GM10266 (cell line): Measurements from ENCODE around the gene THSD4.
"Not testable (repeated sequence)": the region's sequence is repeated elsewhere in the genome, so short reads cannot be mapped to it uniquely, and the experiment has no call there.

Experiments
- DNase-seq: peaks from one replicate; pipeline ENCODE4 v3.0.0; 2012; ENCODE audit errors: extremely low spot score
- TF ChIP-seq, protein P1 (sequence below): IDR thresholded peaks from 2 replicates; pipeline ENCODE4 v1.5.1; 2012; ENCODE audit warnings: mild to moderate bottlenecking, low read depth; ENCODE audit not compliant: control insufficient read depth, insufficient read depth; ENCODE audit errors: missing control alignments

Gene THSD4

DNA sequence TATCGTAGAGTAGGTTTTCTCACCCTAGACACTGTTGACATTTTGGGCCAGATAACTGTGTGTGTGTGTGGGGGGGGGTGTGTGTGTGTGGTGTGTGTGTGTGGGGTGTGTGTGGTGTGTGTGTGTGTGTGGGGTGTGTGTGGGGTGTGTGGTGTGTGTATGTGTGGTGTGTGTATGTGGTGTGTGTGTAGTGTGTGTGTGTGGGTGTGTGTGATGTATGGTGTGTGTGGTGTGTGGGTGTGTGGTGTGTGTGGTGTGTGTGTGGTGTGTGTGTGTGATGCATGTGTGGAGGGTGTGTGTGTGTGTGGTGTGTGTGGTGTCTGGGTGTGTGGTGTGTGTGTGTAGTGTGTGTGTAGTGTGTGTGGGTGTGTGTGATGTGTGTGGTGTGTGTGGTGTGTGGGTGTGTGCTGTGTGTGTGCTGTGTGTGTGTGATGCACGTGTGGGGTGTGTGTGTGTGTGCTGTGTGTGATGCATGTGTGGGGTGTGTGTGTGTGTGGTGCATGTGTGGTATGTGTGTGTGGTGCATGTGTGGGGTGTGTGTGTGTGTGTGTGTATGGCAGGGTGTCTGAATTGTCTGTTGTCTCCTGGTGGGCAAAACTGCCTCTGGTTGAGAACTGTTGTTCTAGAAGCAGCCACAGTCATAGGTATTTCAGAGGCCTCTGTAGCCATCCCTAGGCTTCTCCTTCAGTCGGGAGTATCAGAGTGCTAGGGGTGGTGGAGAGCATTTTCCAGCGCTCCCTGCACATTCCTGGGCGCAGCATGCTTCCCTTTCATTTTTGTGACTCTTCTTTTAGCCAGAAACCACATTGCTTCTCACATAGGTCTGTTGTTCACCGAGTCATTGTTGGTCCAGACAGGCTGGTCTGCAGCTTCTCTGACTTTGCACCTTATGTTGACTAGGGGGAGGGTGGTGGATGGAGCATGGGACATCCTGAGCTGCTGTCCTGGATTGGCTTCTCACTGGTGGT, 84.4 kb downstream of the THSD4 start:
- TF ChIP-seq, protein P1, sequence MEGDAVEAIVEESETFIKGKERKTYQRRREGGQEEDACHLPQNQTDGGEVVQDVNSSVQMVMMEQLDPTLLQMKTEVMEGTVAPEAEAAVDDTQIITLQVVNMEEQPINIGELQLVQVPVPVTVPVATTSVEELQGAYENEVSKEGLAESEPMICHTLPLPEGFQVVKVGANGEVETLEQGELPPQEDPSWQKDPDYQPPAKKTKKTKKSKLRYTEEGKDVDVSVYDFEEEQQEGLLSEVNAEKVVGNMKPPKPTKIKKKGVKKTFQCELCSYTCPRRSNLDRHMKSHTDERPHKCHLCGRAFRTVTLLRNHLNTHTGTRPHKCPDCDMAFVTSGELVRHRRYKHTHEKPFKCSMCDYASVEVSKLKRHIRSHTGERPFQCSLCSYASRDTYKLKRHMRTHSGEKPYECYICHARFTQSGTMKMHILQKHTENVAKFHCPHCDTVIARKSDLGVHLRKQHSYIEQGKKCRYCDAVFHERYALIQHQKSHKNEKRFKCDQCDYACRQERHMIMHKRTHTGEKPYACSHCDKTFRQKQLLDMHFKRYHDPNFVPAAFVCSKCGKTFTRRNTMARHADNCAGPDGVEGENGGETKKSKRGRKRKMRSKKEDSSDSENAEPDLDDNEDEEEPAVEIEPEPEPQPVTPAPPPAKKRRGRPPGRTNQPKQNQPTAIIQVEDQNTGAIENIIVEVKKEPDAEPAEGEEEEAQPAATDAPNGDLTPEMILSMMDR = no peak
- DNase-seq = no peak

DNA sequence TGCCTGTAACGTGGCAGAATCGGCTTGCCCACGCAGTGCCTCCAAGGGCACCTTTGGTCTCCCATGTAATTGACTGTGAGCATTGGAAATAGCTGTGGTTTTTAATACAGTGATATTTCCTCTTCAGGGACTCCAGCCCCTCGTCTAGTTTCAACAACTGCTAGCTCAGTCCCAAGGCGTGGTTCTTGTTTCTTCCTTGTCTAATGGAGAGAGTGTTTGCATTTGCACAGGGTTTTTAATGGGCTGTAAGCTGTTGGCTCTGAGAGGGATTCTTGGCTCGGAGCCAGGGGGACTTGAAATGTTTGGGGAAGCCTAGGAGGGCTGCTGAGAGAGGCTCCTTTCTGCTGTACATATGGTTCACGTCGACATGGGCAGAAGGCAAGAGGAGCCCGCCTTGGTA, 86.2 kb downstream of the THSD4 start:
- no peak for DNase-seq
- TF ChIP-seq, protein P1 = no peak

DNA sequence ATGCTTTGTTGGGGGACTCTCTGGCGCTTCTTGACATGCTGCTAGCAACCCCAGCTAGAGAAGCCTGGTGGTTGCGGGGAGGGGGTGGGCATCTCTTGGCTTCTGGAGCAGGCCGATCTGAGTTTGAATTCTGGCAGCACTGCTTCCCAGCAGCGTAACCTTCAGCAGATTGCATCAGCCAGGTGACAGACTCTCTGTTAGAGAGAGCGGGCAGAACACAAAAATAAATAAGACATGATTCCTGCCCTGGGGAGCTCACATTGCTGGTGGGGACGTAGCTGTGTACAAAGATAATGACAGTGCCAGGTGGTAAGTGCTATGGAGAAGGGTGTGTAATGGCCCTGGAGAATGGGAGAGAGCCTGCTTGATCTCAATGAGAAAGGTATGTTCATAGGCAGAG, 87.4 kb downstream of the THSD4 start:
- TF ChIP-seq, protein P1 = no peak
- DNase-seq = no peak

DNA sequence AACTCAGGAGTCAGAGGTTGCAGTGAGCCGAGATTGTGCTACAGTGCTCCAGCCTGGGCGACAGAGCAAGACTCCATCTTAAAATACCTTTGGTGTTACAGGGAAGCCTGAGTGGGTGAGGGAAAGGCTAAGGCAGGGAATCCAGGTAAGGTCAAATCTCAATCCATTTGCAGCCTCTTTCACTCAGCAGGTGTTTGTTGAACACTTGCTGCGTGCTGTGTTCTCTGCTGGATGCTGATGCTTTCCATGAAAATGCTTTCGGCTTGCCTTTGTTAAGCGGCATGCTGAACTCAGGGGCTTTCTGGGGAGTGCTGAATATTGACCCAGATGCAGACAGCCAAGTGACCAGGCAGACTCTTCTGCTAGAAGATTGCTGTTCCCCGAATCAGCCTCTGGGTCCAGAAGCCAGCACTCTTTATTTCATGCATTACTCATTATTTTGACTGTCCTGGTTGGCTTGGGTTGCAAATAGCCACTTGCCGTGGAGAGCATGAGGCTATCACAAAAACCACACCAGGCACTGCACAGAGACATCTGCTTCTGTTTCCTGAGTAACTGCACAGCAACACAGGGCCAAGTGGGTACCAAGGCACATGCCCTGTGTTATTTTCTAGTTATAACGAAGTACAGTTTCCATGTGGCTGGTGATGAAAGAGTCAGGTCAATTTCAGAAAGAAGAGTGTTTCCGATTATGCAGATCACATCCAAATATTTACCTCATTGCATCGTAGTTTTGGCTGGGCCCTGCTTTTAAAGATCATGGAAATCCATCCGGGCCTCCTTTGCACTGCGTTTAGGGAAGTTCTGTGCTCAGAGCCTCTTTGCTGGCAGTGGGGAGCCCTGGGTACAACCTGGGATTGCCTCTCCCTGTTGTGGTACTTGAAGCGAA, 88.6 kb downstream of the THSD4 start:
- no peak for DNase-seq
- TF ChIP-seq, protein P1 = no peak

DNA sequence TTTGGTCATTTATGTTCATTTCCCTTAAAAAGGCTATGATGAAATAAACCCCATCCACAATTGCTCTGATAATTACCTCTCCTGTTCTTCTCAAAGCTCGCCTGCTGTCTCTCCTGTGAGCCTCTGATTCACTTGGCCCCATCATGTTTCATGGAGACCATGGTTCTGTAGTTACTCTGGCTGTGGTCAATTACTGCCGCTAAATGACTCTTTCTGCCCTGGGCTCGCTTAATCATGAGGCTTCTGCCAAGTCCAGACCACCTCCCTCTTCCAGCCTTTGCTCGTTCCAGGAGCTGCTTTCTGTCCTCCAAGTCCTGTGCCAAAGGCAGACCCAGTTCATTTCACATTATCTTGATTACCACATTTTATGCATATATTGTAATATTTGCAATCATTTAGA, 91.9 kb downstream of the THSD4 start:
- no peak for DNase-seq
- TF ChIP-seq, protein P1 = no peak

DNA sequence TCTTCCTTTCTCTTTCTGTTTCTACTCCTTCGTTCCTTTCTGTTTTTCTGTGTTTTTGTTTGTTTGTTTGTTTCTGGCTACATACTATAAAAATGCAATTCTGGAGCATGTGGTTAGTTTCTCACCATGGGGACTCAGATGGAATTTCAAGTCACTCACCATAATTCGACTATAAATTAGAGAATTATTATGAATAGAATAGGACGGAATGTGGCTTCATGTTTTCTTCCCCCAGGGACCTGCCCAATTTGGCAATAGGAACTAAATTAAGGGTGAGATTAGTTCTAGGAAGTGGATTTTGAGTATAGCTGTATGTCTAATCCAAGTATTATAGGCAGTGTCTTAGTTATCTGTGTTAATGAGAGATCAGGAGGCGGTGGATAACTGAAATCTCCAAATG, 96.9 kb downstream of the THSD4 start:
- DNase-seq = no peak
- TF ChIP-seq, protein P1 = no peak

DNA sequence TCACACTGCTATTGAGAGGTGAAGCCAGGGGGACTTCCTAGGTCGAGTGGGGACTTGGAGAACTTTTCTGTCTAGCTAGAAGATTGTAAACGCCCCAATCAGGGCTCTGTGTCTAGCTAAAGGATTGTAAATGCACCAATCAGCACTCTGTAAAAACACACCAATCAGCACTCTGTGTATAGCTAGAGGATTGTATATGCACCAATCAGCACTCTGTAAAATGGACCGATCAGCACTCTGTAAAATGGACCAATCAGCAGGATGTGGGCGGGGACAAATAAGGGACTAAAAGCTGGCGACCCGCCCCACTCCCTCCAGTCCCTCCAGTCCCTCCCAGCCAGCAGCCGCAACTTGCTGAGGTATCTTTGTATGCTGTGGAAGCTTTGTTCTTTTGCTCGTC, 98.7 kb downstream of the THSD4 start:
- DNase-seq = not testable (repeated sequence)
